Measurements from ENCODE around the gene GAR1. TPM values are rescaled to one million over a fixed set of nuclear protein-coding genes. Genes with fewer than 3 reads are reported as not detected.

The GAR1 gene
- polyA plus RNA-seq, 1 donor (not counting 4 experiments of a cell fraction or from before 2014, with no cell fraction given) = 31.9 TPM

DNA sequence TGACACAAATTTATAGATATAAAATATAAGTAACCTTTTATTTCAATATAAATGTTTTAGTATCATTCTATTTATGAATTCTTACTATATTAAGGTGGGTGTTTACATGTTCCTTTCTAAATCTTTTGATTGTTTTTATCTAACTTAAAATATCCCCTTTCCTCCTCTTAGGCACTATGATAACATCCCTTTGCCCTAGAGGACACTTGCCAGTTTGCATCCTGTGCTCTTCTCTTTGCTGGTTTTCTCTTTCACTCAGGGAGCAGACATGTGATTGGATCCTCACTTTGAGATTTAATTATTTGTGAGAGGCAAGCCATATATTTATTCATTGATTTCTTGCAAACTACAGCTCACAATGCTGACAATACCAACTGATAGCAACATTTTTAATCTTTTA is 48.6 kb downstream of the GAR1 start:
- no peaks in the 10 kb centered on the region for H4K20me1 ChIP-seq (ENCODE audit: control insufficient read depth, extremely low read depth, insufficient read depth, low read length)
- H2AFZ ChIP-seq (ENCODE audit: control insufficient read depth, low read length) = no peak overlapping the region
- H3K4me2 ChIP-seq (ENCODE audit: control insufficient read depth, extremely low read depth, insufficient read depth, low read depth, low read length) = no peak overlapping the region
- dilution Hi-C loops (cut with MboI; ENCODE audit: extremely low pct_ligation_motif_present, low sequenced_read_pairs) = no loop called here
- no peaks in the 10 kb centered on the region for H3K9me3 ChIP-seq (ENCODE audit: control insufficient read depth, low read depth, low read length)
- H3K4me1 ChIP-seq (ENCODE audit: control insufficient read depth, extremely low read depth, insufficient read depth, low read length) = no peaks in the 10 kb centered on the region
- no peak overlapping the region for H3K9ac ChIP-seq (ENCODE audit: control insufficient read depth, extremely low read depth, insufficient read depth, low read length)
- DNase-seq (ENCODE audit: low read depth, low spot score) (no peak), FAIRE-seq (no peak)
- TF ChIP-seq, protein P1, sequence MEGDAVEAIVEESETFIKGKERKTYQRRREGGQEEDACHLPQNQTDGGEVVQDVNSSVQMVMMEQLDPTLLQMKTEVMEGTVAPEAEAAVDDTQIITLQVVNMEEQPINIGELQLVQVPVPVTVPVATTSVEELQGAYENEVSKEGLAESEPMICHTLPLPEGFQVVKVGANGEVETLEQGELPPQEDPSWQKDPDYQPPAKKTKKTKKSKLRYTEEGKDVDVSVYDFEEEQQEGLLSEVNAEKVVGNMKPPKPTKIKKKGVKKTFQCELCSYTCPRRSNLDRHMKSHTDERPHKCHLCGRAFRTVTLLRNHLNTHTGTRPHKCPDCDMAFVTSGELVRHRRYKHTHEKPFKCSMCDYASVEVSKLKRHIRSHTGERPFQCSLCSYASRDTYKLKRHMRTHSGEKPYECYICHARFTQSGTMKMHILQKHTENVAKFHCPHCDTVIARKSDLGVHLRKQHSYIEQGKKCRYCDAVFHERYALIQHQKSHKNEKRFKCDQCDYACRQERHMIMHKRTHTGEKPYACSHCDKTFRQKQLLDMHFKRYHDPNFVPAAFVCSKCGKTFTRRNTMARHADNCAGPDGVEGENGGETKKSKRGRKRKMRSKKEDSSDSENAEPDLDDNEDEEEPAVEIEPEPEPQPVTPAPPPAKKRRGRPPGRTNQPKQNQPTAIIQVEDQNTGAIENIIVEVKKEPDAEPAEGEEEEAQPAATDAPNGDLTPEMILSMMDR (optimal IDR thresholded peaks at IDR 0.05 in 1 of 3, IDR thresholded peaks at IDR 0.05 in 1 of 3, conservative IDR thresholded peaks at IDR 0.05 in 1 of 3; ENCODE audit: extremely low read depth in 1 of 3, insufficient read depth in 2 of 3, low read length in 3 of 3) = peak in 1 of 3 experiments; percentile 14
- TF ChIP-seq EZH2 (IDR thresholded peaks at IDR 0.05; ENCODE audit: low read length) = no peak
- H3K79me2 ChIP-seq (ENCODE audit: control insufficient read depth, insufficient read depth, low read length) = no peaks in the 10 kb centered on the region
- no peaks in the 10 kb centered on the region for H3K27me3 ChIP-seq (ENCODE audit: control insufficient read depth, extremely low read depth, insufficient read depth, low read length)
- no peak overlapping the region for H3K27ac ChIP-seq (ENCODE audit: control insufficient read depth, insufficient read depth, low read length)
- no peak overlapping the region for H3K4me3 ChIP-seq (ENCODE audit: control insufficient read depth in 2 of 3, extremely low read depth in 1 of 3, insufficient read depth in 2 of 3, low read depth in 1 of 3, low read length in 3 of 3)
- H3K9me1 ChIP-seq (ENCODE audit: control insufficient read depth, extremely low read depth, insufficient read depth, low read length) = no peaks in the 10 kb centered on the region
- no peaks in the 10 kb centered on the region for H3K36me3 ChIP-seq (ENCODE audit: control insufficient read depth in 2 of 2, extremely low read depth in 1 of 2, insufficient read depth in 2 of 2, low read length in 2 of 2)

DNA sequence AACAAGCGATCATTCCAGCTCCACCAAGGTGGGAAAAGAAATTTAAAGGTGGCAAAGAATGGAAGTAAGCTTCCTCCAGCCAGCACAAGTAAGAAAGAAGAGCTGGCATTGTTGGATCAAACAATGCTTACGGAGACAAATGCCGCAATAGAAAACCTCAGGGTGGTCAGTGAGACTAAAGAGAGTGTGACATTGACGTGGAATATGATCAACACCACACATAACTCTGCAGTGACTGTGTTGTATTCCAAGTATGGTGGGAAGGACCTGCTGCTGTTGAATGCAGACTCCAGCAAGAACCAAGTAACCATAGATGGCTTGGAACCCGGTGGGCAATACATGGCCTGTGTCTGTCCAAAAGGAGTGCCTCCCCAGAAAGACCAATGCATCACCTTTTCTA is 54.5 kb downstream of the GAR1 start:
- Histone ChIP-seq H3K4me1 (ENCODE audit: control insufficient read depth, extremely low read depth, insufficient read depth, low read length) (peaks cover 15% of the 10 kb centered on the region), H3K9me3 (ENCODE audit: control insufficient read depth, low read depth, low read length) (no peaks in the 10 kb centered on the region), H3K36me3 (ENCODE audit: control insufficient read depth in 2 of 2, extremely low read depth in 1 of 2, insufficient read depth in 2 of 2, low read length in 2 of 2) (no peaks in the 10 kb centered on the region), H3K27ac (ENCODE audit: control insufficient read depth, insufficient read depth, low read length) (no peak overlapping the region), H3K79me2 (ENCODE audit: control insufficient read depth, insufficient read depth, low read length) (no peaks in the 10 kb centered on the region), H3K4me2 (ENCODE audit: control insufficient read depth, extremely low read depth, insufficient read depth, low read depth, low read length) (no peak overlapping the region), H3K9ac (ENCODE audit: control insufficient read depth, extremely low read depth, insufficient read depth, low read length) (no peak overlapping the region), H4K20me1 (ENCODE audit: control insufficient read depth, extremely low read depth, insufficient read depth, low read length) (no peaks in the 10 kb centered on the region), H2AFZ (ENCODE audit: control insufficient read depth, low read length) (no peak overlapping the region), H3K27me3 (ENCODE audit: control insufficient read depth, extremely low read depth, insufficient read depth, low read length) (no peaks in the 10 kb centered on the region), H3K4me3 (ENCODE audit: control insufficient read depth in 2 of 3, extremely low read depth in 1 of 3, insufficient read depth in 2 of 3, low read depth in 1 of 3, low read length in 3 of 3) (no peak overlapping the region), H3K9me1 (ENCODE audit: control insufficient read depth, extremely low read depth, insufficient read depth, low read length) (no peaks in the 10 kb centered on the region)
- TF ChIP-seq, protein P1 (optimal IDR thresholded peaks at IDR 0.05 in 1 of 3, IDR thresholded peaks at IDR 0.05 in 1 of 3, conservative IDR thresholded peaks at IDR 0.05 in 1 of 3; ENCODE audit: extremely low read depth in 1 of 3, insufficient read depth in 2 of 3, low read length in 3 of 3) = no peak
- TF ChIP-seq EZH2 (IDR thresholded peaks at IDR 0.05; ENCODE audit: low read length) = no peak
- DNase-seq (ENCODE audit: low read depth, low spot score) = no peak
- no peak for FAIRE-seq
- dilution Hi-C loops (cut with MboI; ENCODE audit: extremely low pct_ligation_motif_present, low sequenced_read_pairs) = no loop called here
